NCI-H1930 (cell line): ENCODE data around the gene PNN.
"Not testable (repeated sequence)": the region's sequence is repeated elsewhere in the genome, so short reads cannot be mapped to it uniquely, and the experiment has no call there.

Experiments used
- DNase-seq, 2 experiments: peaks; one replicate each; lab custom pipeline; 2025; lab: John Stamatoyannopoulos, UW

Gene PNN

GRCh38 chr14:39174560-39175444 lies at the start of gene PNN:
Gene PNN (plus strand): TSS chr14:39175254. CDS start chr14:39175280, 26 bp downstream.
- DNase-seq: peak; percentile 96 to 97

GRCh38 chr14:39137835-39138234 lies 37.2 kb upstream of the PNN start:
- DNase-seq: not testable (repeated sequence)

GRCh38 chr14:39138440-39138839 lies 36.6 kb upstream of the PNN start:
- no peak for DNase-seq

- no peak for DNase-seq
These were observed 34.9 kb upstream of the PNN start for GRCh38 chr14:39140170-39140569.

GRCh38 chr14:39141623-39142022 lies 33.4 kb upstream of the PNN start:
- not testable (repeated sequence) for DNase-seq

- DNase-seq: not testable (repeated sequence)
These were observed 31.8 kb upstream of the PNN start for GRCh38 chr14:39143226-39143625.

GRCh38 chr14:39145266-39145966 lies 29.6 kb upstream of the PNN start:
- DNase-seq: no peak

- no peak for DNase-seq
These were observed 20.4 kb upstream of the PNN start for GRCh38 chr14:39154594-39155189.

GRCh38 chr14:39157491-39157890 lies 17.6 kb upstream of the PNN start:
- DNase-seq: no peak

- DNase-seq: no peak
These were observed 16.7 kb upstream of the PNN start for GRCh38 chr14:39158222-39158858.

GRCh38 chr14:39160494-39160893 lies 14.6 kb upstream of the PNN start:
- DNase-seq: no peak

GRCh38 chr14:39167797-39168320 lies 7.2 kb upstream of the PNN start:
- not testable (repeated sequence) for DNase-seq

GRCh38 chr14:39168591-39168990 lies 6.5 kb upstream of the PNN start:
- no peak for DNase-seq

GRCh38 chr14:39169541-39169900 lies 5.5 kb upstream of the PNN start:
- DNase-seq: no peak

- DNase-seq: no peak
These were observed 1.9 kb upstream of the PNN start for GRCh38 chr14:39173198-39173597.

- DNase-seq: peak in 1 of 2 experiments; percentile 2
These were observed 600 bp downstream of the PNN start for GRCh38 chr14:39175445-39176262.

- no peak for DNase-seq
These were observed 1.5 kb downstream of the PNN start for GRCh38 chr14:39176263-39177167.

- no peak for DNase-seq
These were observed 2.1 kb downstream of the PNN start for GRCh38 chr14:39177168-39177545.

GRCh38 chr14:39179042-39179441 lies 4.0 kb downstream of the PNN start:
- DNase-seq: no peak

GRCh38 chr14:39180553-39180952 lies 5.5 kb downstream of the PNN start:
- no peak for DNase-seq
